Activated naive CD4-positive, alpha-beta T cell treated with anti-CD3 and anti-CD28 coated beads, Interleukin-2, amount 50 U/mL, for 16 hours (primary cell): Measurements from ENCODE around the gene CAPN6.

Source experiments
- DNase-seq: peaks from one replicate; pipeline ENCODE4 v3.0.0-alpha.2; 2020

The CAPN6 gene, protein sequence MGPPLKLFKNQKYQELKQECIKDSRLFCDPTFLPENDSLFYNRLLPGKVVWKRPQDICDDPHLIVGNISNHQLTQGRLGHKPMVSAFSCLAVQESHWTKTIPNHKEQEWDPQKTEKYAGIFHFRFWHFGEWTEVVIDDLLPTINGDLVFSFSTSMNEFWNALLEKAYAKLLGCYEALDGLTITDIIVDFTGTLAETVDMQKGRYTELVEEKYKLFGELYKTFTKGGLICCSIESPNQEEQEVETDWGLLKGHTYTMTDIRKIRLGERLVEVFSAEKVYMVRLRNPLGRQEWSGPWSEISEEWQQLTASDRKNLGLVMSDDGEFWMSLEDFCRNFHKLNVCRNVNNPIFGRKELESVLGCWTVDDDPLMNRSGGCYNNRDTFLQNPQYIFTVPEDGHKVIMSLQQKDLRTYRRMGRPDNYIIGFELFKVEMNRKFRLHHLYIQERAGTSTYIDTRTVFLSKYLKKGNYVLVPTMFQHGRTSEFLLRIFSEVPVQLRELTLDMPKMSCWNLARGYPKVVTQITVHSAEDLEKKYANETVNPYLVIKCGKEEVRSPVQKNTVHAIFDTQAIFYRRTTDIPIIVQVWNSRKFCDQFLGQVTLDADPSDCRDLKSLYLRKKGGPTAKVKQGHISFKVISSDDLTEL

DNA sequence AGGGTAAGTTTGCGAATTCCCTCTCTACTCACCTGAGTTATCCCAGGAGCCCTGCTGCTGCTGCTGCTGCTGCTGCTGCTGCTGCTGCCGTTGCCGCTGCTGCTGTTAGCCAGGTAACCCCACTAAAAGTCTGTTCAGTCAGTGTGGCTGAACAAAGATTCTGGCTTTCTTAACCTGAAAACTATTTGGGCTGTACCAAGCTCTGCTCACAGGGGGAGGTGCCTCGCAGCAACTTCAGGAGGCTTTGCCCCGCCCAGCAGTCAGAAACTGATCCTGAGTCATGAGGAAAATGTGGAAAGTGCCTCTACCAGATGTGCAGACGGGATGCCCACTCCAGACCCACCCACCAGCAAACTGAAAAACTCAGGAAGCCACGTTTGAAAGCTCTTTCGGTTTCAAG, at the start of gene CAPN6:
Gene CAPN6, minus strand, starts transcription at position 145 of the 400 bp plus-strand sequence. CDS start 6,547 bp downstream, outside the sequence.
- no peak for DNase-seq

- no peak for DNase-seq
Observed at GRCh38 chrX:111319451-111319850, 49.2 kb upstream of the CAPN6 start.

DNA sequence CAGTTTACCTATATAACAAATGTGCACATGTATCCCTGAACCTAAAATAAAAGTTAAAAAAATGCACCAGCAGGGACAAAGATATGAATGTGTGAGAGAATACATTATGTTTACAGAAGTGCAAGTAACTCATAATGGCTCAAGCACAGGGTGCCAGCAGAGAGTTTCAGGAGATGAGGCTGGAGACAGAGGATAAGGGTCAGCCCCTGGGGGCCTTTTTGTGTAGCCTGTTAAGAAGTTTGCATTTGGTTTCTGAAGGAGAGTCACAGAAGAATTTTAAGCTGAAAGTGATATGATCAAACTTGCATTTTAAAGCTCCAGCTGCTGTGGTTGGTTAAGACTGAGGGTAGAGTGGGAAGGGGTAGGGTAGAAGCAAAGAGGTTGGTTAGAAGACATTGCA, 48.6 kb upstream of the CAPN6 start:
- no peak for DNase-seq

DNA sequence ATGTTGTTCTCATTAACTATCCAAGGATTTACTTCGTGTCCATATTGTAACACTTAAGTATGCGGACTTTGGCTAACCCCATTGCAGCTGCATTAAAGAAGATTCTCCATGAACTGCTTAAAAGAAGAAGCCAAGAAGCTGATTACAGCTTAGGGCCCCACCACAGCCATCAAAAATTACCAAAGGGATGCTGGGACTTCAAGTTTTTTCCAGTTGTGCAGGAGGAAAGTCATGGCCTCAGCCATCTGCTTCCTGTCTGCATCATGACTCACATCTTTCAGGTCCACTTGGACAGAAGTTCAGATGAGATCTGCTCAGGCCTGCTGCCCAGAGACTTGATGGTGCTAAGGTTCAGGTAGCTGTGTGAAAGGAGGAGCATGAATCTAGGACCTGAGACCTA, 38.8 kb upstream of the CAPN6 start:
- no peak for DNase-seq

- DNase-seq = no peak
Observed at GRCh38 chrX:111308039-111308438, 37.8 kb upstream of the CAPN6 start.

DNA sequence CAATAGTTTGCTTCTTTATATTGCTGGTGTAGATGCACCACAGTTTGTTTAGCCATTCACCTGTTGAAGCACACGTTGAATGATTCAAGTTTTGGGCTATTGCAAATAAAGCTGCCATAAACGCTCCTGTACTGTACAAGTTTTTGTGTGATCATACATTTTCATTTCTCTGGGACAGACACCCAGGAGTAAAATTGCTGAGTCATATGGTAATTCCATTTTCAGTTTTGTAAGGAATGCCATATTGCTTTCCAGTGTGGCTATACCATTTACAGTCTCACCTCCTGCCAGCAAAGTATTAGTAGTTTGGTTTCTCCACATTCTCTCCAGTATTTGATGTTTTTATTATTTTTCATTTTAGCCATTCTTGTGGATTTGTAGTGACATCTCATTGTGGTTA, 32.0 kb upstream of the CAPN6 start:
- no peak for DNase-seq

DNA sequence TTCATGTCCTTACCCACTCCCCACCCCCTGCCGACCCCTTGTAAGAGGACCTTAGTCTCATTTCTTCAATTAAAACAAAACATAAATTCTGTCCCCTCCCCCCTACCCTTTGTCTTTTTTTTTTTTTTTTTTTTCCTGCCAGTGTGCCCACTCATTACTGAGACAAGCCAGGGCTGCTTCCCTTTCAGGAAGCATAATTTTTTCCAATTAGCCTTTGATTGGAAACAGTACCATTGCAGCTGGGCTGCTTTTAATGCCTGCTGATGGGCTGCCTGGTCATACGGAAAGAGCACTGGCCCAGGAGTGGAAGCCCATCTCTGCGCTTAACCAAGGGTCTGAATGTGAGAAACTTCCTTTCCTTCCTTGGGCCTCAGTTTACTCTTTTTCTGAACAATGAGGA, 18.6 kb upstream of the CAPN6 start:
- DNase-seq = no peak

- DNase-seq = no peak
Observed at GRCh38 chrX:111284631-111285293, 14.5 kb upstream of the CAPN6 start.

DNA sequence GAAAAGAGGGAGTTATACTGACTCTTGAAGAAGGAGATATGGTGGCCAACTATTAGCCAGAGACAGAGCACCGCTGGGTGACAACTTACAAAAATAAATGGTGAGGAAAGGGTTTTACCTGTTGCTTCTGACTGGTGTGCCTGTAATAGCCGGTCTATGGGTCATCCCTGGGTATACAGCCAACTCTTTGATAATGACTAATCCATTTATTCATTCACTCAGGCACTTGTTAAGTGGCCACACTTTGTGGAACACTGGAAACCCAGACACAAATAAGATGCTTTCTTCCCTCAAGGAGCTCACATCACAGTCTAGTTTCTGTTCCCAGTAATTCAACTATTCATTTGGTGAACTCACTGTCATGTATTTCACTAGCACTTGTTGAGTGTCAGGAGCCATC, 13.2 kb upstream of the CAPN6 start:
- no peak for DNase-seq

DNA sequence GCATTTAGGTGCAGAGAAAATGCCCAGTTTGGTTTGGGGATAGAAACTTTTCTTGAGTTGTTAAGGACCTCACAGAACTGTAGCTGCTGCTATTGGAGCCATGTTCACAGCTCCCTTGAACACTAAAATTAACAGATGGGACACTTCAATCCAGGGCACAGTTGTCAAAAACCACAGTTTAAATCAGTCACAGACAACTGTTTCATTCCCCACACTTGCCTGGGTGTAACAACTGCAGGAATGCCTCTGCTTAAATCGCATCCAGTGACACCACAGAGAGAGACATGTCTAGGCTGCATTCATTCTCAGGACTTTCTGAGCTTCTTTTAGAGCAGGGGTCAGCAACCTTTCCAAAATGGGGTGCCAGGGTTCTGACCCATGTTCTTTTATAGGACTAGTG, 12.7 kb upstream of the CAPN6 start:
- DNase-seq = no peak

DNA sequence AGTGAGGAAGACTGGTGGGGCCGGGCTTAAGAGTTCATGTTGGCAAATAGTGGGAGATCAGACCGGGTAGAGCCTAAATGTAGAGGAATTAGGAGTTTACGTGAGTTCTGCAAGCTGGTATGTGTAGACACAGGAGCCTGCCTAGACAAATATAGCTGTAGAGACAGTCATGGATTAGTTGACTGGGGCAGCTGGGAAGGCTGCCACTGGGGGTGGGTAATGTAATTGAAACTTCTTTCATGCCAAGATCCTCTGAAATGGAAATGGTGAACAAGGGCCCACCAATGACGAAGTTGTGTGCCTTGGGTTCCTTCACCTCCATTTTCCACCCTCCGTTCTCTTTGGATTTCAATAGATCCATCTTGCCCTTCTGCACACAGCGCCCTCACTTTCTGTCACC, 11.9 kb upstream of the CAPN6 start:
- no peak for DNase-seq

- no peak for DNase-seq
Observed at GRCh38 chrX:111268506-111268905, 1.8 kb downstream of the CAPN6 start.

GRCh38 chrX:111265486-111265885, 4.8 kb downstream of the CAPN6 start:
- no peak for DNase-seq

DNA sequence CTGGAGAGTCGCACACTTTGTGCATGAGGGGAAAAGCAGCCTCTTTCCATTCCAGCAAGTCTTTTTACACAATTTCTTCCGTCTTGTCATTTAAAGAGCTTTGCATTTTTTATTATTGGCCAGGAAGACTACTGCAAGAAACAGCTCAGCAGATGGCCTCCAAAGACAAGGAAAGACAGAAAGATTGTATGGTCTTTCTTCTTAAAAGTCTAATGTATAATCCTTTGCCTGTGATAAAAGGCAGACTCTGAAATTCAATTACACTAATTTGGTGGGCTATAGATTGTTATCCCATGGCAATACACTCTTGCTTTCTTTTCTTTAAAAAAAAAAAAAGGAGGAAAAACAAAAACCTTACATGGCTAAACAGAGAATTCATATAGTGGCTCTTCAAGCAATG, 5.9 kb downstream of the CAPN6 start:
- no peak for DNase-seq

DNA sequence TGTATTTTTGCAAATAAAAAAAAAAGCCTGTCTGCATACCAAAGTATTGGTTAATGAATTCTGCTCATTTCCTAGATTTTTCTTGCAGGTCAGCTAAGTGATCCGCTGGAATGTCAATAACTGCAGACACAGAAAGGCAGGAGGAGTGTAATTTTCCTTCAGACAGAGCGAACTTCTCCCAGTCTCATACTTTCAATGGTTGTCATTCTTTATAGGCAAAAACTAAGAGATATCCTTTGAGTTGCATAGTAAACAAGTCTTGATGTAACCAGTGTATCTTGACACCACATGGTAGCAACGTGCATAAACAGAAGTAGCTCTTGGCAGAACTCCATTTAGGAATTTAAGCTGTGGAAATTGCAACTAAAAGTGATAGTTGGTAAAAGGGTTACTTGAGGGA, 8.2 kb downstream of the CAPN6 start:
- no peak for DNase-seq

DNA sequence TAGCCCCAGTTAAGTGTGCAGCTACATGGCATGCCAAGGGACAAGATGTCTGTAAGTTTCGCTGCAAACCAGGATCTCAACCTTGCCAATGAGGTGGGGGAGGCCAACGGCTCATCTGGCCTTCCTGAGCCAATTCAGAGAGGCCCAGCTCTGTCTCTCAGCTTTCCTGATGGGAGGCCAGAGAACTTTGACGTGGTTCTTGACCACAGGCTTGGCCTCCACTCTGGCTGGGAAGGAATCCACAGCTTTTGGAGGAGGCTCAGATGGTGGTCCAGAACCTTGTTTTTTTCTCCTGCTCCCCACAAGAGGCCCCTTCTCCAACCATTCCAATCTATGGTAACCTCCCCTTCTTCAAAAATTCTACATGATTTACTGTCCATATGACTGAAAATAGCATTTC, 9.8 kb downstream of the CAPN6 start:
- DNase-seq = no peak

- no peak for DNase-seq
Observed at GRCh38 chrX:111259559-111259958, 10.7 kb downstream of the CAPN6 start.

DNA sequence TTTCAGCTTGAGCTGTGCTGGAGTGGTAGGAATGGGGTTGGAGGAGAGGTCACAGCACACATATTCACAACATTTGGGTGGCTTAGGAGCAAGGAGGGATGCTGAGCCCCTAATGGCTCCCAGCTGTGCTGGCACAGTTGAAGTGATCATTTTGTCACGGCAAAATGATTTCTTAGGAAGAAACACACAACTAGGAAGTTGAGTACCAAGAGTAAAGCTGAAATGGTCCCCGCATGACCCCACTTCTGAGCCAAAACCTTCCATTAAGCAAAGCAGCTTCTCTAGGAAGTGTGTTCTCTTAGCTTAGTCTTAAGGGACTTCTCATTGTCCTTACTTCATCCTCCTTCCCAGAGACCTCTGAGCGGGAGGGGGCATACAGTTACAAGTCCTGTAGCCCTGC, 12.6 kb downstream of the CAPN6 start:
- DNase-seq = no peak

DNA sequence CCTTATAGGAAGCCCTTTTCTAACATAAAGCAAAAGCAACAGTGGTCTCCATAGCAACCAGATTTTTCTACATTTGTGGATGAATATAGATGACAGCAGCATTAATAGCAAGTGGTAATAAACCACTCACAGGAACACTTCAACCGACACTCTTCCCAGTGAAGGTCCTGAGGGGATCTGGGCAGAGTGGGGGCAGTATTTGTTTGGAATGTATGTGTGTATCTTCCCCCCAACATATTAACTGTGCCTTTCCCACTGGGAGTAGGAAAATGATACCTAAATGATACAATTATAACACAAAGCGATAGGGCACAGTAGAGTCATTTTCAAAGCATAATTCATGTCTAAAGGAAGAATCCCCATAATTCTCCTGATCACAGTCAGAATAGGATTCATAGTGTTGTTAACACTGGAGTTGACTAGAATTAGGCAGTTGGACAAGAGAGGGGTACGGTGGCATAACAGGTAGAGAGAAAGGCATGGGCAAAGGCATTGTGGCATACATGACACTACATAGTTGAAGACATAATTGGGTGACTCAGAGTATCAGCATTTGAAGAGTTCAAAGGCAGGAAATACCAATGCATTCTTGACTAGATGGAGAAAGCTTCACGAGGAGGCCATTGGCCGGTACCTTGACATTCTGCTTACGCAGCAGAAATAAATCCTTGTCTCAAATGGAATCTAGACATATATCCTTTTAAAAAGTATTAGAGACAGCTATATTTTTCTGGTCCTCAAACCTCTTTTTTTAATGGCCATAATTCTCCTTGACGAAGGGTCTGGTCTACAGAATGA, 15.2 kb downstream of the CAPN6 start:
- DNase-seq = no peak

GRCh38 chrX:111244235-111244750, 26.0 kb downstream of the CAPN6 start:
- DNase-seq = no peak

GRCh38 chrX:111216293-111216801, 53.9 kb downstream of the CAPN6 start:
- DNase-seq = no peak

GRCh38 chrX:111207851-111208250, 62.4 kb downstream of the CAPN6 start:
- DNase-seq = no peak

- DNase-seq = no peak
Observed at GRCh38 chrX:111200327-111200726, 70.0 kb downstream of the CAPN6 start.
